Tibial nerve (tissue), 4 donors: ENCODE results near the gene PCDH9. TPM values are rescaled to one million over a fixed set of nuclear protein-coding genes. Genes with fewer than 3 reads are reported as not detected.

Experiments
- DNase-seq, 2 donors: peaks; one replicate each; pipeline ENCODE4 v3.0.0-alpha.2; 2019; ENCODE audit warnings: low spot score in 2 of 2
- H3K27ac ChIP-seq, 4 donors: fragments of 200-600 bp; sonication (generic) in 3 of 4; one replicate each; pipeline ENCODE4 v1.5.1; 2017 to 2019; ENCODE audit warnings: mild to moderate bottlenecking in 1 of 4
- H3K27me3 ChIP-seq, 2 donors: fragments of 200-600 bp; sonication (generic) in 1 of 2; one replicate each; pipeline versions ENCODE4 v1.5.1 to v1.6.0; 2017 to 2019
- H3K36me3 ChIP-seq, 3 donors: fragments of 200-600 bp; sonication (generic); one replicate each; pipeline ENCODE4 v1.5.1; 2018 to 2019
- H3K4me1 ChIP-seq, 4 donors: fragments of 200-600 bp; sonication (generic) in 3 of 4; one replicate each; pipeline ENCODE4 v1.5.1; 2017 to 2019
- H3K4me3 ChIP-seq, 4 donors: fragments of 200-600 bp; sonication (generic) in 3 of 4; one replicate each; pipeline ENCODE4 v1.5.1; 2017 to 2019; ENCODE audit warnings: mild to moderate bottlenecking in 1 of 4, moderate library complexity in 1 of 4
- H3K9me3 ChIP-seq, 4 donors: fragments of 200-600 bp; sonication (generic) in 3 of 4; one replicate each; pipeline ENCODE4 v1.5.1; 2017 to 2019
- CTCF ChIP-seq, 5 experiments: fragments of 200-600 bp in 3 of 5; fragments of 450-650 bp in 2 of 5; sonication (generic) in 3 of 5; IDR thresholded peaks; one replicate each; pipeline ENCODE4 v1.5.1; 2016 to 2019; ENCODE audit warnings: antibody characterized with exemption in 5 of 5, mild to moderate bottlenecking in 3 of 5, moderate library complexity in 2 of 5
- EP300 ChIP-seq, 2 donors: sonication (generic); formaldehyde crosslinking; IDR thresholded peaks; one replicate each; pipeline ENCODE4 v1.6.1; 2017; ENCODE audit warnings: antibody characterized with exemption in 2 of 2, mild to moderate bottlenecking in 1 of 2
- POLR2A ChIP-seq, 2 donors: fragments of 450-650 bp; IDR thresholded peaks; one replicate each; pipeline ENCODE4 v1.6.1; 2017; ENCODE audit warnings: antibody characterized with exemption in 2 of 2, mild to moderate bottlenecking in 2 of 2, moderate library complexity in 2 of 2
- WGBS, 2 donors: methylation state at CpG; one replicate each; pipeline ENCODE4 v1.1.5; 2018; 5-methylcytosine and 5-hydroxymethylcytosine counted together
- total RNA-seq, 4 donors: library from RNA; depleted of rRNA; stranded (reverse); fragments of >200 nt; gene quantifications; one replicate each; pipeline ENCODE4 v1.1.0, GENCODE V29; 2016

PCDH9 gene
- total RNA-seq, 4 donors from 2014 or later: 11.8 to 28.6 (median 14.4) TPM

DNA sequence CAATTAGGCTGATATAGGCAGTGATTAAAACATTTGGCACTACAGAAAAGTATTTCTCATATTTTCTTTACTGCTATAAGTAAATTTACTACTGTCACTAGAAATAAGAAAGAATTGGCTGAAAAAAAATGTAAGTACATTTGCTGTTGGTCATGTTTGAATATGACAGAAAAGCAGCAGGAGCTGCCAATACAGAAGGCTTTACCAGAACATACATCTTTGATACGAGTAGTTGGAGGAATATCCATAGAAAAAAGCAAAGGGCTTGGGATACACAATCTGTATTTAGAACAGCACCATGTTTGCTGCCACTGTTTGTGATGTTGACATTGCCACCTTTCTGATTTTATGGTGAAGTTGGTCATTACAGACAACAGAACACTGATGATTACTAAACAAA lies 21.6 kb downstream of the PCDH9 start:
- Histone ChIP-seq H3K4me3 (no peak overlapping the region), H3K36me3 (no peaks in the 10 kb centered on the region), H3K27ac (no peak overlapping the region), H3K27me3 (no peaks in the 10 kb centered on the region), H3K9me3 (no peaks in the 10 kb centered on the region), H3K4me1 (no peaks in the 10 kb centered on the region)
- TF ChIP-seq EP300 (IDR thresholded peaks at IDR 0.05) (no peak), CTCF (IDR thresholded peaks at IDR 0.05) (no peak), POLR2A (IDR thresholded peaks at IDR 0.05) (no peak)
- WGBS, 2 donors: 77 to 79% methylated on average over 1 of the region's 1 CpG
- no peak for DNase-seq

DNA sequence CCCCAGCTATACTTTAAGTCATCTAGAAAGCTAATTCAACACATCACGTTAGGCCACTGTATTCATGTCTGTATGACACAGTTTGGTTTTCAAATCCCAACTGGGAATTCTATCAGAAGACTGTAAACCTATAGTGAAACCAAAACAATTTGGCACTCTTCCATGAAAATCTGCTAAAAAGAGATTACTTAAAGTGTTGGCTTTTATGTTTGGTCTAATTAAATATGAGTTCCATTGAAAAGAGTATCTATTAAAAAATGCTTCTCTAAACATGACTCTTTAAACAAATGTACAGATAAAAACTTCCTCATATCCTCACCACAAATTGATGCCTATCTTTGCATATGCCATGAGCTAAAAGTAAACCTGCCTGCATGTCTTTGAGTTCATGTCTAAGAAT lies 25.4 kb downstream of the PCDH9 start:
- Histone ChIP-seq H3K27ac (no peak overlapping the region), H3K9me3 (no peaks in the 10 kb centered on the region), H3K4me3 (no peak overlapping the region), H3K27me3 (no peaks in the 10 kb centered on the region), H3K36me3 (no peaks in the 10 kb centered on the region), H3K4me1 (peaks cover 0 to 7% (median 0%) of the 10 kb centered on the region in 4 donors)
- TF ChIP-seq POLR2A (IDR thresholded peaks at IDR 0.05): no peak
- TF ChIP-seq EP300 (IDR thresholded peaks at IDR 0.05): no peak
- no peak for TF ChIP-seq CTCF (IDR thresholded peaks at IDR 0.05)
- WGBS, 2 donors: 42 to 55% methylated on average over 1 of the region's 1 CpG
- DNase-seq: no peak

DNA sequence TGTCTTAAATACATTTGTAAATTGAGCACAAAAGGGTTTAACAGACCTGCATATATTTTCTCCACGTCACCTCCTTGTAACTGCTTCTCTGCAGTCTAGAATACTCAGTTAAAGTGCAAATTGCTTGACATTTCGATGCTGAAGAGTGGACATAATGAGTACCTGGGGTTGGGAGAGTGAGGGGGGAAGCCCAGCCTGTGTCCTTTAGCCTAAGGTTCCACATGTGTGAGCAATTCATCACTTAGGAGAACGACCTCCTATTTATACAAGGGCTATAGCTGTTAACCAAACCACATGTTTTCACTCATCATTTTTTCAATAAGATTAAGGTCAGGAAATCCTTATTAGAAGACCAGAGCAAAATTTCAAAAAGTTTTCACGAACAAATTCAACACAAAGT lies 29.5 kb downstream of the PCDH9 start:
- TF ChIP-seq EP300 (IDR thresholded peaks at IDR 0.05): no peak
- TF ChIP-seq CTCF (IDR thresholded peaks at IDR 0.05): no peak
- no peak for TF ChIP-seq POLR2A (IDR thresholded peaks at IDR 0.05)

DNA sequence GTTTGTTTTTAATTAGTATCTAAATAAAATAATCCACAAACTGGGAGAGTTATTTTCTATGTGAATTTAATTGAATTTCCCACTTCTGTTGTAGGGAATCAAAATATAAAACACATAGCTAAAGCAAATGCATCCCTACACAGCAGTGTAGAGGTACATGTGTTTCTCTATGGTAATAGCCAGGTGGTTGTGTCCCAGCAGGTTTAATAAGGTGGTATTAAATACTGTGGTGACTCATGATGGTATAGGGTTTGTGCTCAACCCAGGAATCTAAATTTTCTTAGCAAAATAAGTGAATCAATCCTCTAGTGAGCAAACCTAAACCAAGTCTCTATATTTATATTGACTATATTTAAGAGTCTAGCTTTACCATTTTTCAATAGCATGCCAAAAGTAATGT lies 30.0 kb downstream of the PCDH9 start:
- Histone ChIP-seq H3K27me3 (no peaks in the 10 kb centered on the region), H3K9me3 (no peaks in the 10 kb centered on the region), H3K27ac (no peak overlapping the region), H3K36me3 (no peaks in the 10 kb centered on the region), H3K4me1 (peaks cover 0 to 8% (median 0%) of the 10 kb centered on the region in 4 donors), H3K4me3 (no peak overlapping the region)
- TF ChIP-seq EP300 (IDR thresholded peaks at IDR 0.05) (no peak), CTCF (IDR thresholded peaks at IDR 0.05) (no peak)
- DNase-seq: no peak

More for the DNA sequence above, 29.5 kb downstream of the PCDH9 start:
- peaks cover 0 to 8% (median 0%) of the 10 kb centered on the region in 4 donors for H3K4me1 ChIP-seq
- H3K4me3 ChIP-seq: no peak overlapping the region
- 59 to 61% methylated on average over 4 of the region's 4 CpGs for WGBS, 2 donors
- no peak for DNase-seq
- no peak overlapping the region for H3K27ac ChIP-seq
- no peaks in the 10 kb centered on the region for H3K9me3 ChIP-seq
- no peaks in the 10 kb centered on the region for H3K36me3 ChIP-seq
- H3K27me3 ChIP-seq: no peaks in the 10 kb centered on the region

GRCh38 chr13:67197704-67198103 lies 32.4 kb downstream of the PCDH9 start:
- no peak for TF ChIP-seq CTCF (IDR thresholded peaks at IDR 0.05)
- TF ChIP-seq POLR2A (IDR thresholded peaks at IDR 0.05): no peak
- no peak for TF ChIP-seq EP300 (IDR thresholded peaks at IDR 0.05)
- Histone ChIP-seq H3K36me3 (no peaks in the 10 kb centered on the region), H3K27me3 (no peaks in the 10 kb centered on the region), H3K27ac (no peak overlapping the region), H3K9me3 (no peaks in the 10 kb centered on the region), H3K4me3 (no peak overlapping the region), H3K4me1 (peaks cover 0 to 8% (median 0%) of the 10 kb centered on the region in 4 donors)
- 97 to 100% methylated on average over 1 of the region's 1 CpG for WGBS, 2 donors
- DNase-seq: no peak
